Activated CD8-positive, alpha-beta memory T cell treated with anti-CD3 and anti-CD28 coated beads for 48 hours (primary cell): ENCODE data around the gene PIK3CD.
"Not testable (repeated sequence)": the region's sequence is repeated elsewhere in the genome, so short reads cannot be mapped to it uniquely, and the experiment has no call there.

Experiments used
- DNase-seq, 3 experiments: peaks; one replicate each; pipeline ENCODE4 v3.0.0-alpha.2; 2020; ENCODE audit warnings: low read depth in 2 of 3, low spot score in 2 of 3

Gene PIK3CD

GRCh38 chr1:9618909-9619679, 32.4 kb upstream of the PIK3CD start:
- no peak for DNase-seq

GRCh38 chr1:9621032-9621431, 30.5 kb upstream of the PIK3CD start:
- DNase-seq: no peak

GRCh38 chr1:9624081-9624480, 27.4 kb upstream of the PIK3CD start:
- DNase-seq: no peak

- not testable (repeated sequence) for DNase-seq
Measured at GRCh38 chr1:9625030-9625429, 26.5 kb upstream of the PIK3CD start.

- DNase-seq: no peak
Measured at GRCh38 chr1:9626201-9626608, 25.3 kb upstream of the PIK3CD start.

GRCh38 chr1:9628541-9629444, 22.7 kb upstream of the PIK3CD start:
- DNase-seq: peak in 2 of 3 experiments; percentile 51 to 73

GRCh38 chr1:9629445-9630201, 21.9 kb upstream of the PIK3CD start:
- DNase-seq: peak in 2 of 3 experiments; percentile 66 to 70

GRCh38 chr1:9630331-9631111, 21.0 kb upstream of the PIK3CD start:
- no peak for DNase-seq

- no peak for DNase-seq
Measured at GRCh38 chr1:9631613-9632012, 19.9 kb upstream of the PIK3CD start.

- DNase-seq: no peak
Measured at GRCh38 chr1:9633493-9633892, 18.0 kb upstream of the PIK3CD start.

GRCh38 chr1:9634582-9634981, 16.9 kb upstream of the PIK3CD start:
- DNase-seq: no peak

GRCh38 chr1:9639227-9639626, 12.3 kb upstream of the PIK3CD start:
- no peak for DNase-seq

GRCh38 chr1:9643351-9644256, 7.9 kb upstream of the PIK3CD start:
- no peak for DNase-seq

- DNase-seq: no peak
Measured at GRCh38 chr1:9646037-9646436, 5.5 kb upstream of the PIK3CD start.

- DNase-seq: no peak
Measured at GRCh38 chr1:9648171-9648570, 3.4 kb upstream of the PIK3CD start.

- DNase-seq: no peak
Measured at GRCh38 chr1:9649769-9650168, 1.8 kb upstream of the PIK3CD start.

- DNase-seq: no peak
Measured at GRCh38 chr1:9651220-9651564, 339 bp upstream of the PIK3CD start.

GRCh38 chr1:9652379-9653209, 1.1 kb downstream of the PIK3CD start:
- peak in 1 of 3 experiments; percentile 18 for DNase-seq

- no peak for DNase-seq
Measured at GRCh38 chr1:9653210-9653490, 1.6 kb downstream of the PIK3CD start.
